Kidney epithelial cell (primary cell): Measurements from ENCODE around the gene NT5C3A. TPM values are rescaled to one million over a fixed set of nuclear protein-coding genes. Genes with fewer than 3 reads are reported as not detected.
A peak's percentile ranks its signal among the peaks of the same experiment; 100 is the strongest.

Experiments used
- DNase-seq: peaks from one replicate; pipeline ENCODE4 v3.0.0-alpha.2; 2010; ENCODE audit warnings: low read depth
- H3K27me3 ChIP-seq: 2 replicates; pipeline ENCODE4 v1.6.0; 2011; ENCODE audit warnings: low read length; ENCODE audit not compliant: control insufficient read depth, insufficient read depth
- H3K36me3 ChIP-seq: 2 replicates; pipeline ENCODE4 v1.5.1; 2011; ENCODE audit warnings: low read length; ENCODE audit not compliant: control insufficient read depth, insufficient read depth
- H3K4me3 ChIP-seq: 2 replicates; pipeline ENCODE4 v1.5.1; 2011; ENCODE audit warnings: low read depth, mild to moderate bottlenecking, control low read depth, low read length
- total RNA-seq: library from RNA; depleted of rRNA; stranded (reverse); fragments of >200 nt; gene quantifications from 2 replicates; pipeline ENCODE4 v1.2.3, GENCODE V29; 2015
- TF ChIP-seq, protein P1 (sequence below): IDR thresholded peaks from 2 replicates; pipeline ENCODE4 v1.5.1; 2011; ENCODE audit warnings: mild to moderate bottlenecking, moderate library complexity, low read length, control low read depth, inconsistent platforms; ENCODE audit not compliant: insufficient read depth, poor library complexity, severe bottlenecking

The NT5C3A gene
- 17.8 and 20.7 TPM in 2 replicates for total RNA-seq

GRCh38 chr7:33062023-33062781 is at the start of gene NT5C3A:
Gene NT5C3A (minus strand): TSS chr7:33062776. CDS start chr7:33062705, 71 bp downstream.
- Histone ChIP-seq H3K27me3 (no peaks in the 10 kb centered on the region), H3K4me3 (peak within 1 kb of the TSS; percentile 75), H3K36me3 (no peaks in the 10 kb centered on the region)
- TF ChIP-seq, protein P1, sequence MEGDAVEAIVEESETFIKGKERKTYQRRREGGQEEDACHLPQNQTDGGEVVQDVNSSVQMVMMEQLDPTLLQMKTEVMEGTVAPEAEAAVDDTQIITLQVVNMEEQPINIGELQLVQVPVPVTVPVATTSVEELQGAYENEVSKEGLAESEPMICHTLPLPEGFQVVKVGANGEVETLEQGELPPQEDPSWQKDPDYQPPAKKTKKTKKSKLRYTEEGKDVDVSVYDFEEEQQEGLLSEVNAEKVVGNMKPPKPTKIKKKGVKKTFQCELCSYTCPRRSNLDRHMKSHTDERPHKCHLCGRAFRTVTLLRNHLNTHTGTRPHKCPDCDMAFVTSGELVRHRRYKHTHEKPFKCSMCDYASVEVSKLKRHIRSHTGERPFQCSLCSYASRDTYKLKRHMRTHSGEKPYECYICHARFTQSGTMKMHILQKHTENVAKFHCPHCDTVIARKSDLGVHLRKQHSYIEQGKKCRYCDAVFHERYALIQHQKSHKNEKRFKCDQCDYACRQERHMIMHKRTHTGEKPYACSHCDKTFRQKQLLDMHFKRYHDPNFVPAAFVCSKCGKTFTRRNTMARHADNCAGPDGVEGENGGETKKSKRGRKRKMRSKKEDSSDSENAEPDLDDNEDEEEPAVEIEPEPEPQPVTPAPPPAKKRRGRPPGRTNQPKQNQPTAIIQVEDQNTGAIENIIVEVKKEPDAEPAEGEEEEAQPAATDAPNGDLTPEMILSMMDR: no peak
- no peak for DNase-seq

- H3K36me3 ChIP-seq: no peaks in the 10 kb centered on the region
- TF ChIP-seq, protein P1: no peak
- DNase-seq: no peak
- no peaks in the 10 kb centered on the region for H3K27me3 ChIP-seq
- no peak overlapping the region for H3K4me3 ChIP-seq
These were observed 49.0 kb upstream of the NT5C3A start for GRCh38 chr7:33111614-33112013.

- DNase-seq: no peak
- TF ChIP-seq, protein P1: no peak
- H3K4me3 ChIP-seq: peak overlapping the region; percentile 84
These were observed 47.2 kb upstream of the NT5C3A start for GRCh38 chr7:33109758-33110238.

DNA sequence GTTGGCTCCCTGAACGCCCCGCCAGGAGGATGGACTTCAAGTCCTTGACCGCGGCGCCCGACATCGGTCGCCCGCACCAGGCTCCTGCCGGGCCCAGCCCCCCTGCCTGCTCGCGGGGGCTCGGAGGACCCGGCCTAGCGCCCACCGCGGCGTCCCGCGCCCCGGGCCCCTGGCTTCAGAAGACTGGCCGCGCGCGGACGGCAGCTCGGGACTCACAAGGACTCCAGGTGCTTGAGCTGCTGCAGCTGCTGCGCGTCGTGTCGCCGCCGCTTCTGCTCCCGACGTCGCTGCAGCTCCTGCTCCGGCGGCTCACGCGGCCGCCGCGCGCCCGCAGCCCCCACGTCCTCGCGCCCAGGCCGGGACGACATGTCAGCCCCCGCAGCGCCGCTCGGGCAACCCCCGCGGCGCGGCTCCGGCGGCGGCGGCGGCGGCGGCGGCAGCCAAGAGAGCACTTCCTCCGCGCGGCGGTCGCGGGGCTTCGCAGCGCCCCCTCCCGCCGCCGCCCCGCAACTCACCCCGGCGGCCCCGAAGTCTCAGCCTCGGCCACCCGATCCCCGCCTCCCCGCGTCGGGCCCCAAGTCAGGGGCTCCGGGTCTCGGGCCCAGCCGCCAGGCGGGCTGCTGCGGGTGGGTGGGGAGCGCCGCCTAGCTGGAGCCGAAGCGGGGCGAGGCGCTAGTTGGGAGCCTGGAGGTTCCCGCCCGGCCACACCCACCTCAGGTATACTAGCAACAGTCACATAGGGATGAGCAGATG is 46.6 kb upstream of the NT5C3A start, which contains the start of gene RP9:
Gene RP9 (minus strand): TSS at position 400 of the 753 bp plus-strand sequence. CDS start 32 bp downstream, at position 368.
- no peaks in the 10 kb centered on the region for H3K27me3 ChIP-seq
- no peaks in the 10 kb centered on the region for H3K36me3 ChIP-seq
- DNase-seq: no peak
- TF ChIP-seq, protein P1: no peak
- H3K4me3 ChIP-seq: peak within 1 kb of the TSS; percentile 84

More at GRCh38 chr7:33109758-33110238, 47.2 kb upstream of the NT5C3A start:
- Histone ChIP-seq H3K27me3 (no peaks in the 10 kb centered on the region), H3K36me3 (no peaks in the 10 kb centered on the region)

- no peaks in the 10 kb centered on the region for H3K36me3 ChIP-seq
- TF ChIP-seq, protein P1: no peak
- H3K4me3 ChIP-seq: peak overlapping the region; percentile 84
- H3K27me3 ChIP-seq: no peaks in the 10 kb centered on the region
- no peak for DNase-seq
These were observed 46.0 kb upstream of the NT5C3A start for GRCh38 chr7:33108554-33109004.
